Stimulated activated CD4-positive, alpha-beta T cell treated with anti-CD3 and anti-CD28 coated beads, Interleukin-2, amount 100 ng/mL, for 48 hours (primary cell): Measurements from ENCODE around the gene MRPL52.
A peak's percentile ranks its signal among the peaks of the same experiment; 100 is the strongest.
"Not testable (repeated sequence)": the region's sequence is repeated elsewhere in the genome, so short reads cannot be mapped to it uniquely, and the experiment has no call there.

Experiments
- DNase-seq, 2 donors: peaks; one replicate each; pipeline ENCODE4 v3.0.0-alpha.2; 2020

MRPL52 gene

GRCh38 chr14:22860377-22860776, 30.7 kb downstream of the MRPL52 start:
- DNase-seq, result not testable (repeated sequence)

- DNase-seq, result no peak
These were observed 32.0 kb downstream of the MRPL52 start for GRCh38 chr14:22861651-22862050.

DNA sequence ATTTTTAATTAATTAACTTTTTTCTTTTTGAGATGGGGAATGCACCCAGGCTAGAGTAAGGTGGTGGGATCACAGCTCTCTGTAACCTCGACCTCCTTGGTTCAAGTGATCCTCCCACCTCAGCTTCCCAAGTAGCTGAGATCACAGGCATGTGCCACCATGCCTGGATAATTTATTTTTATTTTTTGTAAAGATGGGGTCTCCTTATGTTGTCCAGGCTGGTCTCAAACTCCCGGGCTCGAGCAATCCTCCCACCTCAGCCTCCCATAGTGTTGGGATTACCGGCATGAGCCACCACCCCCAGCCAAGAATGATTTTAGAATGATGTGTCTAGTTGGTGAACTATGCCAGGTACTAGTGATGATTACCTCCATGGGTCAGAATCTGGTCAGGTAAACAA, 35.3 kb downstream of the MRPL52 start:
- DNase-seq, result no peak

GRCh38 chr14:22865424-22866405, 36.0 kb downstream of the MRPL52 start:
- DNase-seq, result peak in 1 of 2 donors; percentile 24

- DNase-seq, result no peak
These were observed 37.2 kb downstream of the MRPL52 start for GRCh38 chr14:22866874-22867273.

GRCh38 chr14:22870811-22871223, 41.1 kb downstream of the MRPL52 start:
- no peak for DNase-seq

- DNase-seq, result peak; percentile 64 to 69
These were observed 41.7 kb downstream of the MRPL52 start, which contains the start of gene LRP10 for GRCh38 chr14:22871224-22872032. Gene LRP10 (plus strand): TSS chr14:22871740. CDS start chr14:22872304, 564 bp downstream.

DNA sequence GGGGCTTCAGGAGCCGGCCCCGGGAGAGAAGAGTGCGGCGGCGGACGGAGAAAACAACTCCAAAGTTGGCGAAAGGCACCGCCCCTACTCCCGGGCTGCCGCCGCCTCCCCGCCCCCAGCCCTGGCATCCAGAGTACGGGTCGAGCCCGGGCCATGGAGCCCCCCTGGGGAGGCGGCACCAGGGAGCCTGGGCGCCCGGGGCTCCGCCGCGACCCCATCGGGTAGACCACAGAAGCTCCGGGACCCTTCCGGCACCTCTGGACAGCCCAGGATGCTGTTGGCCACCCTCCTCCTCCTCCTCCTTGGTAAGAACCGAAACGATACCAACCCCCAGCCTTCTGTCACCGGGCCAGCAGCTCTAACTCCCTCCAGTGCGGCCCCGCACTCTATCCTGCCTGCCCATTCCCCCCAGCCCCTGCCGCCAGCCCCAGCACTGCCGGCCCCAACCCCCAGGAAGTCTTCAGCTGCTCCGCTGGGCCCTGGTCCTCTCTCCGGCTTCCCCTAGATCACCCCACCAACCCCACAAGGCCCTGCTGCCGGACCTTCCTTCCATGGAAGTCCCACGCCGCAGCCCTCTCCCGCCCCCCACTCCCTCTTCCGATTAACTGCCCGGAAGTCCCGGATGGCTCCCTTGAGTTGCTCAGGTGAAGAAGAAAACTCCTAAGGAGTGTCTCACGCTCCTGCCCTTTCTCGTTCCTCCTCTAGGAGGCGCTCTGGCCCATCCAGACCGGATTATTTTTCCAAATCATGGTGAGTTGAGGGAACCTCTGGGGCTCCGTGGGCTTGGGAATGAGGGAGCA, 42.5 kb downstream of the MRPL52 start:
- peak; percentile 73 for DNase-seq

GRCh38 chr14:22872833-22873520, 43.3 kb downstream of the MRPL52 start:
- no peak for DNase-seq

DNA sequence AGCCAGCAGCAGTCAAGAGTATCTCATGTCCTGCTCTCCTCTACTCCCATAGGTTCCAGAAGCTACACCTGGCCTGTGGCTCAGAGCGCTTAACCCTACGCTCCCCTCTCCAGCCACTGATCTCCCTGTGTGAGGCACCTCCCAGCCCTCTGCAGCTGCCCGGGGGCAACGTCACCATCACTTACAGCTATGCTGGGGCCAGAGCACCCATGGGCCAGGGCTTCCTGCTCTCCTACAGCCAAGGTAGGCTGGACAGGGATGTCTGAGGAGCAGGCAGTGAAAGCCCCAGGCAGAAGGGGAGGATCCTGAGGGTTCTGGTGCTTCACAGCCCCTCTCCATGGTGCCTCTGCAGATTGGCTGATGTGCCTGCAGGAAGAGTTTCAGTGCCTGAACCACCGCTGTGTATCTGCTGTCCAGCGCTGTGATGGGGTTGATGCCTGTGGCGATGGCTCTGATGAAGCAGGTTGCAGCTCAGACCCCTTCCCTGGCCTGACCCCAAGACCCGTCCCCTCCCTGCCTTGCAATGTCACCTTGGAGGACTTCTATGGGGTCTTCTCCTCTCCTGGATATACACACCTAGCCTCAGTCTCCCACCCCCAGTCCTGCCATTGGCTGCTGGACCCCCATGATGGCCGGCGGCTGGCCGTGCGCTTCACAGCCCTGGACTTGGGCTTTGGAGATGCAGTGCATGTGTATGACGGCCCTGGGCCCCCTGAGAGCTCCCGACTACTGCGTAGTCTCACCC, 45.5 kb downstream of the MRPL52 start:
- DNase-seq, result no peak

- no peak for DNase-seq
These were observed 46.1 kb downstream of the MRPL52 start for GRCh38 chr14:22875748-22876319.

DNA sequence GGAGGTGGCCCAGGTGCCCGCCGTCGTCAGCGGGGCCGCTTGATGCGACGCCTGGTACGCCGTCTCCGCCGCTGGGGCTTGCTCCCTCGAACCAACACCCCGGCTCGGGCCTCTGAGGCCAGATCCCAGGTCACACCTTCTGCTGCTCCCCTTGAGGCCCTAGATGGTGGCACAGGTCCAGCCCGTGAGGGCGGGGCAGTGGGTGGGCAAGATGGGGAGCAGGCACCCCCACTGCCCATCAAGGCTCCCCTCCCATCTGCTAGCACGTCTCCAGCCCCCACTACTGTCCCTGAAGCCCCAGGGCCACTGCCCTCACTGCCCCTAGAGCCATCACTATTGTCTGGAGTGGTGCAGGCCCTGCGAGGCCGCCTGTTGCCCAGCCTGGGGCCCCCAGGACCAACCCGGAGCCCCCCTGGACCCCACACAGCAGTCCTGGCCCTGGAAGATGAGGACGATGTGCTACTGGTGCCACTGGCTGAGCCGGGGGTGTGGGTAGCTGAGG, 47.4 kb downstream of the MRPL52 start:
- DNase-seq, result no peak

DNA sequence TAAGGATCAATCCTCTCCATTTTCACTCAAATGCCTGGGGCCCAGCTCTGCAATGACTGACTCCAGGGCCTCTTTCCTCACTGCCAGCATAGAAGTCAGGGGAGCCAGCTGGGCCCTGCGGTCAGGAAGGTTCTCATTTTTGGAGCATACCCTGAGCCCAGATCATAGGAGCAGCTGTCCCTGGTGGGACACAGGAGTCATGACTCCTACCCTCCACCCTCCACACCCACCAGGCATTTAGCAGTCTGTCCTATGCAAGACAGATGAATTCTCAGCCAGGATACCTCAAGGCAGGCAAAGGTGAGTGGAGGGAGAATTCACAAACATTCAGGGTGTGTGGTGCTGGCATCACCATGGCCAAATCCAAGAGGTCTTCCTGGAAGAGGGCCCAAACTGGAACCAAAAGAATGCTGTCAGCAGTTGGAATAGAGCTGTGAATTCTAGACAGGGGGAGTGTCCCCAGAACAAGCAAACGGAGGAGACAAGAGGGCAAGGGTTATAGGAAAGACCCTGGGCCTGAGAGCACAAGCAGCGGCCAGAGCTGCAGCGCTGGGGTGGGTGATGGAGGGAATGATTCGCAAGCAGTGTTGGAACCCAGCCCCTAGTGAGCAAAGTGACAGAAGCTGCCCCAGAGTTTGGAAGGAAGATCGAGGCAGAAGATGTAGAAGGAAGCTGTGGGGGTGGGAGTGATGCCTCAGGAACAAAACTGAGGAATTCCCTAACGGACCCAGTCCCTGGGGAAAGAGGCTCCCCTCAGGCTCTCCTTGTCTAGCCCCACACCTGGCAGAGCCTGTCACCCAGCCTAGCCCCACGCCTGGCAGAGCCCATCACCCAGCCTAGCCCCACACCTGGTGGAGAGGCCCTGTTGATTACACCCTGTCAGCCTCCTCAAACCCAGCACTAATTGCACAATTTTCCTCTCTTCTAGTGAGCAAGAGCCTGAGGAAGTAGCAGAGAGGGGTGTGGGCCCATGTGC, 48.9 kb downstream of the MRPL52 start:
- DNase-seq, result no peak

GRCh38 chr14:22882064-22882463, 52.4 kb downstream of the MRPL52 start:
- no peak for DNase-seq

- DNase-seq, result no peak
These were observed 53.0 kb downstream of the MRPL52 start for GRCh38 chr14:22882529-22883172.

DNA sequence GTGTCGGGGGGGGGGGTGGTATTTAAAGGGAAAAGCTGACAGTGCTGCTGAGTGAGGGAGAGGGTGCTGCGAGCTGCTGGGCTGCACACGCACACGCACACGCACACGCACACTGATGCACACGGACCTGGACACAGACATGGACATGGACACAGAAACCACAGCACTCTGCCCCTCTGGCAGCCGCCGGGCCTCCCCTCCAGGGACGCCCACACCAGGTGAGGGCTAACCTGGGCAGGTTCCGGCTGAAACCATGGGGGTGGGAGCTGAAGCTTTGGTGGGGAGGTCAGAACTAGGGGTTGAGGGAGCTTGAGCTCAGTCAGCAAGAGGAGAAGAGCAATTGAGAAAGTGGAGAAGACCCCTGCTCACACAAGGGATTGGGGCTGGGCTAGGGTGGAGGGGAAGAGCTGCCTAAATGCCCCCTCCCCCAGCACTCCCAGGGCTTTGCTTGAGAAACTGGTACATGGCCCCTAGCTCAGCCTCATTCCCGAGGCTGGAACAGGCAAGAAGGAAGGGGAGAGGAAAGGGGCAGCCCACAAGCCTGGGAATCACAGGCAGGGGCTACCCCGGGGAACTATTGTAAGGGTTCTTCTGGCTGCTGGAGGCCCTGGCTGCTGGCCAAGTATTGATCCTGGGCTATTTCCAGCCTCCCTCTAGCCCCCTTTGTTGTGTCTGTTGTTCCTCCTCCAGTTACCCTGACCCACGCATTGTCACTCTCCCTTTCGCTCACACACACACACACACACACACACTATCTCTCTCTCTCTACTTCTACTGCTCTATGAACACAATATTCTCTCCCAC, 53.7 kb downstream of the MRPL52 start, which contains the start of gene REM2:
Gene REM2, plus strand, starts transcription at position 50 of the 804 bp plus-strand sequence. Its CDS starts 66 bp downstream, at position 116.
- no peak for DNase-seq

- DNase-seq, result no peak
These were observed 54.5 kb downstream of the MRPL52 start for GRCh38 chr14:22884076-22884737.
